Stimulated activated CD4-positive, alpha-beta T cell treated with anti-CD3 and anti-CD28 coated beads, Interleukin-15, amount 100 ng/mL, for 48 hours (primary cell): ENCODE results near the gene ZG16.
"Not testable (repeated sequence)": the region's sequence is repeated elsewhere in the genome, so short reads cannot be mapped to it uniquely, and the experiment has no call there.

Experiments
- DNase-seq, 2 donors: peaks; one replicate each; pipeline ENCODE4 v3.0.0-alpha.2; 2020; ENCODE audit warnings: low read depth in 2 of 2

Gene ZG16

GRCh38 chr16:29784901-29785500 is 6.9 kb downstream of the ZG16 start:
- peak; percentile 52 to 73 for DNase-seq

- DNase-seq, result not testable (repeated sequence)
Observed at GRCh38 chr16:29787155-29787554, 9.1 kb downstream of the ZG16 start.

- no peak for DNase-seq
Observed at GRCh38 chr16:29789775-29790182, 11.7 kb downstream of the ZG16 start.

GRCh38 chr16:29790183-29790948 is 12.3 kb downstream of the ZG16 start, which contains the start of gene KIF22:
TSS of gene KIF22 (plus strand) at chr16:29790751. CDS start at chr16:29790760, 9 bp downstream.
- DNase-seq, result peak; percentile 99 to 100

- DNase-seq, result no peak
Observed at GRCh38 chr16:29790949-29791844, 13.1 kb downstream of the ZG16 start.

- no peak for DNase-seq
Observed at GRCh38 chr16:29791845-29792807, 14.1 kb downstream of the ZG16 start.

- DNase-seq, result not testable (repeated sequence)
Observed at GRCh38 chr16:29793153-29793552, 15.1 kb downstream of the ZG16 start.

GRCh38 chr16:29794231-29794710 is 16.2 kb downstream of the ZG16 start:
- DNase-seq, result no peak

GRCh38 chr16:29802416-29802935 is 24.4 kb downstream of the ZG16 start:
- no peak for DNase-seq

GRCh38 chr16:29804020-29804419 is 26.0 kb downstream of the ZG16 start:
- DNase-seq, result no peak

- no peak for DNase-seq
Observed at GRCh38 chr16:29804455-29805231, 26.6 kb downstream of the ZG16 start.

- DNase-seq, result peak; percentile 96 to 97
Observed at GRCh38 chr16:29805232-29806098, 27.4 kb downstream of the ZG16 start.

GRCh38 chr16:29806099-29806579 is 28.1 kb downstream of the ZG16 start, which contains the start of gene MAZ:
TSS of gene MAZ (plus strand) at chr16:29806529. CDS start at chr16:29806702, 173 bp downstream.
- no peak for DNase-seq

- DNase-seq, result no peak
Observed at GRCh38 chr16:29806641-29807425, 28.8 kb downstream of the ZG16 start.

GRCh38 chr16:29807426-29808218 is 29.6 kb downstream of the ZG16 start:
- DNase-seq, result peak; percentile 83 to 85

GRCh38 chr16:29808219-29808900 is 30.3 kb downstream of the ZG16 start:
- no peak for DNase-seq
